MV-4-11 (cell line): ENCODE results near the gene APOA4.
"Not testable (repeated sequence)": the region's sequence is repeated elsewhere in the genome, so short reads cannot be mapped to it uniquely, and the experiment has no call there.

Experiments
- DNase-seq: peaks from one replicate; lab custom pipeline; 2025; lab: John Stamatoyannopoulos, UW

APOA4 gene

DNA sequence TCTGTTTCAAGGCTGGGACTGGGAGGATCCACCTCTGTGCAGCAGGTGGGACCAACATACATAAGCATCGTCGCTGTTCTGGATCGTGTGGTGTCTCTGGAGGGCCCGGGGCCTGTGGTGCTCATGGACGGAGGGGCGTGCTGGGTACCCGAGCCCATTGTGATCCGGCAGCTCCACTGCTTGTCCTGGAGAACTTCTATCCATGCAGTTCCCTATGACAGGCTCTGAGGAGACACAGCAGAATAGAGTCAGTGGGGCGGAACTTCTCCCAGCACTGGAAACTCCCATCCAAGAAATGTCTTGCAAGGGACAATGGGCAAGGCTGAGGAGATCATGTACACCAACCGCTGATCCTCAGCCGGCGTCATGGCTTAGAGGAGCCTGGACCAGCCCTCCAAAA, 26.0 kb upstream of the APOA4 start:
- DNase-seq = no peak

DNA sequence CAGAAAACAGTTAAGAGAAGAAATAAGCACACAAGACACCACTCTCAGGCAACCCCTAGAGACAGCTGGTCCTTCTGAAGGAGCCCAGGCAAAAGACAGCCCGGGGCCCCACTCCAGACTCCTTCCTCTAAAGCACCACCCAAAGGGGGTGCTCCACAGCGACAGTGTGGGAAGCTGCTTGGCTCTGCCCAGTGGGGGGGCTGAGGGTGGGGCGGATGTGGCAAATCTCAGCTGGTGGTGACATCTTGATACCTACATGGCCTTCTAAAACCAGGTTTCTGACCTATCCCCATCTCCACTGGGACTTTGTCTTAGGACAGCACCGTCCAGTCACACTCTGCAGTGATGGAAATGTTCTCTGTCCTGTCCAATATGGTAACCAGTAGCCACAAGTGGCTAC, 24.5 kb upstream of the APOA4 start:
- no peak for DNase-seq

DNA sequence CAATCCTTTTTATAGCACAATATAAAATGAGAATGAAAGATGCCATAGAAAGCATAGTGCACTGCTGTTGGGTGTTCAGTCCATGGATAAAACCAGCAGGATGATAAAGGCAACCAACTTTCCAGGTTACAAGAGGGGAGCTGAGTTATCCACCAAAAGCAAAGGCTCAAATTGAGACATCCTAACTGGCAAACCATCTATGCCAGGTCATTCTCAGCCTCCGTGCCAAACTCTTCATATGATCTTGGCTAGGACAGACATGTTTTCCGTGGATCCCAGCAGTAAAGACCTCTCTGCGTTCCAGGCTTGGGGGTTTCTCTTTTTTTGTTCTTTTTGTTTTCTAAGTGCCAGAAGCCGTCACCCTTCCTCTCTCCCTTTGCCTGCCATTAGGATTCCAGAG, 21.6 kb upstream of the APOA4 start:
- no peak for DNase-seq

DNA sequence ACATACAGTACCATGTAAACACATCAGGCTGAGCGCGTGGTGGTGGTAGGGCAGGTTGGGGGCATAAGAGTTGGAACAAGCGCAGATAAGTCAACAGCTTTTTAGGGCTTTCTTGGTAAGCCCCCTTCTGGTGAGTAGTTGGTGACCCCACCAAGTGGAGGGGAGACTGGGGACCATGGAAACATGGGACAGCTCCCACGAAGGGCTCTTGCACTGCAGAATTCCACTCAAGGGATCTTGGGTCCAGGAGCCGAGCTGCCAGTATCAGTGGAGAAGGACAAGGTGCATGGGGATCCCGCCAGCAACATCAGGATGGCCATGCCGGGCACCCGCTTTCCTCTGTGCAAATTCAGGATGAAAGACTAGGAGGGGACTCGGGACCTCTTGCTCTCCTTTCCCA, 20.6 kb upstream of the APOA4 start:
- DNase-seq = no peak

DNA sequence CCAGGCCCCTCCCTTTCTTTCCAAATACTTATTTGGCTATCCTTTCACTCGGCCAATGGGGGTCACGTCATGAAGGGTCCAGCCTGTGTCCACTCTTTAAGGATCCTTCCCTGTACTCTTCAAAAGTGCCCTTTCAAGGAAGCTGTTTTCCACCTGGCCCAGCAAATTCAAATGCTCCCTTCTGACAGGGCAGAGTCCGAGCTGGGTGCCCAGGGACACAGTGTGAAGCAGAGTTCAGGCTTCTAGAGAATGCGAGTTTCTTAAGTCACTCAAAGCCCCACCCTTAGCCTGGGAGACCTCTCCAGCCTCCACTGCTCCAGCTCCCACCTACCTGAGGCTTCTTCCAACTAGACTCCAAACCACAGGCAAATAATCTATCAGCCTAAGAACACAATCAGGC, 19.8 kb upstream of the APOA4 start:
- DNase-seq = no peak

DNA sequence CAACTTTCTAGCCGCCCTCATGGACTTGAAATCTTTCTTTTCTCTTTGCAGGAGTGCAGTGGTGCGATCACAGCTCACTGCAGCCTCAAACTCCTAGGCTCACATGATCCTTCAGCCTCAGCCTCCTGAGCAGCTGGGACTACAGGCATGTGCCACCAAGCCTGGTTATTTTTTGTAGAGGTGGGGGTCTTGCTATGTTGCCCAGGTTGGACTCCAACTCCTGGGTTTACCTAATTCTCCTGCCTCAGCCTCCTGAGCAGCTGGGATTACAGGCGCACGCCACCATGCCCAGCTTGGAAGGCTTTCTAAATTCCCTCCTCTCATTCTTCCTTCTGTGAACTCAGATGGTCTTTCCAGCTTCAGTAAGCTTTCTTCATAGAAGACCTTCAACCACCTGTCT, 19.0 kb upstream of the APOA4 start:
- no peak for DNase-seq

DNA sequence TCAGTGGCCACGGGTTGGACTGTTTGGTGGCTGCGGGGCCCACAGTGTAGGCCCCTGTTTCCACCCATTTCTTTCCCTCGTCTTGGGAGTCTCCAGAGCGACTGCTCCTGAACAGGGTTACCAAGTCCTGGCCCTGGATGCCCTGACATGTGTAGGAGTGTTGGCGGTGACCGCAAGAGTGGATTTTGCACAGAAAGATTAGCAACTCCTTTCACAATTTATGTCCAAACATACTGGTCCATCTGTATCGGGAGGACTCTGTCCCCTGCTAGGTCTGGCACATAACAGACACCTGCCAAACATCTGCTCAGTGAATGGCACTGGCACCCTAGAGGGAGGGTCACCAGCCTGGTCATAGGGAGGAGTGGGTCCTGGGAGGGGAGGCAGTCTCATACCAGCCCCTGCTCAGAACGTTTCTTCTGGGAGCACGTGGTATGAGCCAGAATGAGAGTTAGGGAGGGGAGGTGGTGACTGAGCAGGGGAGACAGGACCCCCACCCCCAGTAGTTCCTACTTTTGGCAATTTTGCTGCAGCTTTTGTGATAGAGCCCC, 17.7 kb upstream of the APOA4 start:
- DNase-seq = no peak

DNA sequence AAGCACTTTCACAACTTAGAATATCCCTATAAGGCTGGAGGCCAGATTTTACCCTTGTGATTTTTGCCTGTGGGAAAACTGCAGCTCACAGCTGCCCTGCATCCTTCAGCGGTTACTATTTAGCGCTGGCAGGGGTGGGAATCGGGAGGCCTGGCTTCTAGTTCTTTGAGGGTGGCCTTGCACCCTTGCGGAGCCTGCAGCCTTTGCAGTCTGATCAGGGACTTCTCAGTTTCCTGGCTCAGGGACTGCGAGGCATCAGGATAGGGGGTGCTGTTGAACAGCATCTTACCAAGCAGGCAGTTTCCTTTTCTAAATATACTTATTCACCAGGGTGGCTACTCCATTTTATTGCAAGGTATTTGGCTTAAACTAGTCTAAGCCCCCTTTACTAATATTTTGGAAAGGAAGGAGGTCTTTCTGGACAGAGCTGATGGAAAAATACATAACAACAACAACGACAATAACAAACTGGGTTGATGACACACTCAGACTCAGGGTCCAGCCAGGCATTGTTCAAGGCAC, 17.2 kb upstream of the APOA4 start:
- peak; percentile 15 for DNase-seq

DNA sequence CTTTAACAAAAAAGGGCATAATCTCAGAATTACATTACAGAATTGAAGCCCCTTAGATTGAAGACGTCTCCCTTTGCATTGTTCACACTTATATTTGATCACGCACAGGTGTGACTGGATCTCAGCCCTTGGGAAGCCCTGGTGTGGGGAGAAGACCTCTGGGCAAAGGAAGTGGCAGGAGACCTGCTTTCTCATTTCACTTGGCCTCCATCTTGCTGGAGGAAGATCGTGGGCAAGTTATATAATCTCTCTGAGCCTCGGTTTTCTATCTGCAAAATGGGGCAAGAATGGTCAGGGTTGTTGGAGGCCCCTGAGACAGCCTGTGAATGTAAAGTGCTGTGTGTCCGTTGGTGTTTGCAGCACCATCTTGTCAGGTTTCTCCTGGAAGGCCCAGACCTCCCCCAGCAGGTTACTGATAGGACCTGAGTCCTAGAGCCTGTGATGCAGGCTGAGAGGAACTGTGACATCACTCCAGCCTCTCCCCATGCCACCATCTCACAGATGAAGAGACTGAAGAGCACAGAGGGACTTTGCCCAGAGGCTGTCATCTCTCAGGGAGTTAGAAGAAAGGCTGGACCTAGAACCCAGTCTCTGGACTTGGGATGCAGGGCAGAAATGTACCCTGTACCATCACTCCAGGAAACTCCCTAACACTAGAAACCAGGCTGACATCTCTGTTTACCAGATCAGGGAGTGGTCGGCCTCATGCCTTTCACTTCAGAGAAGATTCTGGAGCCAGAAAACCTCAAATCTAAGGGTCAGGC, 15.4 kb upstream of the APOA4 start:
- no peak for DNase-seq

DNA sequence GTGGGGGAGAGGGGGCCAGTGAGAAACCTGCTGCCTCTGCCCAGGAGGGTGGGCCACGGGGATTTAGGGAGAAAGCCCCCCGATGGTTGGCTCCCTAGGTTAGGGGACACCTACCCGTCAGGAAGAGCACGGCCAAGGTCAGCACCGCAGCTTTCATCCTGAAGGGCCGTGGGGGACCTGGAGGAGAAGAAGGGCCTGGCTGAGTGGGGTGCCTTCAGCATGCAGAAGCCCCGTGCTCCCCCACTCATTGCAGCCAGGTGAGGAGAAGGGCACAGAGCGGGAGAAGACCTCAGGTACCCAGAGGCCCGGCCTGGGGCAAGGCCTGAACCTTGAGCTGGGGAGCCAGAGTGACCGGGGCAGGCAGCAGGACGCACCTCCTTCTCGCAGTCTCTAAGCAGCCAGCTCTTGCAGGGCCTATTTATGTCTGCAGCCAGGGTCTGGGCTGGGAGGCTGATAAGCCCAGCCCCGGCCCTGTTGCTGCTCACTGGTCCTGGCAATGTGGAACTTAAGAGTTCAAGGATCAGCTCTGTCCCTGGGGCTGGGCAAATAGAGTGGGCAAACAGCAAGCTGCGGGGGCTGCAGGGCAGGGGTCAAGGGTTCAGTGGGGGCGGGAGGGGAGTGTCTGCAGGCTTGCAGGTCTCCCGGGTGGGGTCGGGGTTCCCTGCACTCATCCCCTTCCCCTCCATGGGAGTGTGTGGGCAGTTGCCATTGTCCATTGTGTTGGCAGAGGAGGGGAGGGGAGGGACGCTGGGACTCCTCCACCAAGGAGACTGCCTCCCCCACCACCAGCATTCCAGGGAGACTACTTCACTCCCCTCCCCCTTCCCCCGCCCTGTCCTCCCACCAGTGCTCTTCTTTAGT, 14.4 kb upstream of the APOA4 start, which contains the start of gene APOA1:
Gene APOA1 (minus strand): TSS at position 392 of the 861 bp plus-strand sequence. CDS start 235 bp downstream, at position 157.
- no peak for DNase-seq

DNA sequence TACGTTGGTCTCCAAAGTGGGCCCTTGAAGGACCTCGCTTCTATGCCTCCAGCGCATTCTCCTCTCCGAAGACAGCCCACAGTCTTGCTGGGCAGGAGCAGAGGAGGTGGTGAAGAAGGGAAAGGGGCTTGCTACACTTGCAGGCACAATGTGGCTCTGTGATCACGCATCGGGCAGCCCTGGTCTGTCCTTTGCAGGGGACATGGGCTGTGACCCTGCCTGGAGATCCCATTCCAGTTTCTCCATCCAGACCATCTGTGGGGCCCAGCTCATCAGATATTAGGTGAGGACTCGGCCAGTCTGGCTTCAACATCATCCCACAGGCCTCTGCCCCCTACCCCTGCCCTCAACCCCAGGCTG, 13.5 kb upstream of the APOA4 start:
- DNase-seq = no peak

DNA sequence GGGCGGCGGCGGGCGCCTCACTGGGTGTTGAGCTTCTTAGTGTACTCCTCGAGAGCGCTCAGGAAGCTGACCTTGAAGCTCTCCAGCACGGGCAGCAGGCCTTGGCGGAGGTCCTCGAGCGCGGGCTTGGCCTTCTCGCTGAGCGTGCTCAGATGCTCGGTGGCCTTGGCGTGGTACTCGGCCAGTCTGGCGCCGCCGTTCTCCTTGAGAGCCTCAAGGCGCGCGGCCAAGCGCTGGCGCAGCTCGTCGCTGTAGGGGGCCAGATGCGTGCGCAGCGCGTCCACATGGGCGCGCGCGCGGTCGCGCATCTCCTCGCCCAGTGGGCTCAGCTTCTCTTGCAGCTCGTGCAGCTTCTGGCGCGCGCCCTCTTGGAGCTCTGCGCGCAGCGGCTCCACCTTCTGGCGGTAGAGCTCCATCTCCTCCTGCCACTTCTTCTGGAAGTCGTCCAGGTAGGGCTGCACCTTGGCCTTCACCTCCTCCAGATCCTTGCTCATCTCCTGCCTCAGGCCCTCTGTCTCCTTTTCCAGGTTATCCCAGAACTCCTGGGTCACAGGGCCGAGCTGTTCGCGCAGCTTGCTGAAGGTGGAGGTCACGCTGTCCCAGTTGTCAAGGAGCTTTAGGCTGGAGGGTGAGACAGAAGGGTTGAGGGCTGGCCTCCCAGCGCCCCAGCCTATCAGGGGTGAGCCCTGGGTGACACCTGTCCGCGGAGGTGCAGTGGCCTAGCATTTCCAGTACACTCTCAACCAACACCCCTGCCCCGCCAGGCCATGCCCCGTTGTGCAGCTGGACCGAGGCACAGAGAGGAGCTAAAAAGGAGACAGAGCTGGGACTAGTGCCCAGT, 12.9 kb upstream of the APOA4 start:
- peak; percentile 91 for DNase-seq

DNA sequence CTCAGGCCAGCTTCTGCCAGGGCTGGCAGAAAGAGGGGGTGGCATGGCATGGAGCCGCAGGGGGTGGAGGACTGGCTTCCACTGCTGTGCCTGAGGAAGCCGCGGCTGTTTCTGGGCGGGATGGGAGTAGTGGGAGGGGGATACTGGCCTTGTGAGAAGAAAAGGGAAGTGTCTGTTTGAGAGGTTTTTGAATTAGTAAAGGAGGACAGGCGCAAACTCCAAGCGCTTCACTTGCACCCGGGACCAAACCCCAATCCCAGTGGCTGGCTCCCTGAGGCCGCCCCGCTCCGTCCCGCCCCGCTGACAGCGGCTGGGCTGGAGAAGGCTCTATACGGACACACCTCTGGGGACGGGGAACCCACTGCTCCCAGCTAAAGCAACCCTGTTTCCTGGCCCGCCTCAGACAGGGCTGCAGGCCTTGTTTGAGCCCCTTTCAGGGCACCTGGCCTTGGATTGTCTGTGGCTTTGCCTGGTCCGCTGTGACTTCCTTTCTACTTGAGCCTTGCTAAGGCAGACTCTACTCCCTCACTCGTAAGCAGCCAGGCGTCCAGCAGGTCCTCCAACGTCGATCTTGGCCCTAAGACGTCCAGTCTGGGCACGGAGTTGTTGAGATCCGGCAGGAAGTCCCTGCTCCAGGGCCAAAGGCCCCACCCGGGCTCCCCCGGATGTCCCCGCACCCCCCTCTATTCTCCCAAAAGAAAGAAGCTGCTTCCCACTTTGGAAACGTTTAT, 12.1 kb upstream of the APOA4 start:
- peak; percentile 78 for DNase-seq

DNA sequence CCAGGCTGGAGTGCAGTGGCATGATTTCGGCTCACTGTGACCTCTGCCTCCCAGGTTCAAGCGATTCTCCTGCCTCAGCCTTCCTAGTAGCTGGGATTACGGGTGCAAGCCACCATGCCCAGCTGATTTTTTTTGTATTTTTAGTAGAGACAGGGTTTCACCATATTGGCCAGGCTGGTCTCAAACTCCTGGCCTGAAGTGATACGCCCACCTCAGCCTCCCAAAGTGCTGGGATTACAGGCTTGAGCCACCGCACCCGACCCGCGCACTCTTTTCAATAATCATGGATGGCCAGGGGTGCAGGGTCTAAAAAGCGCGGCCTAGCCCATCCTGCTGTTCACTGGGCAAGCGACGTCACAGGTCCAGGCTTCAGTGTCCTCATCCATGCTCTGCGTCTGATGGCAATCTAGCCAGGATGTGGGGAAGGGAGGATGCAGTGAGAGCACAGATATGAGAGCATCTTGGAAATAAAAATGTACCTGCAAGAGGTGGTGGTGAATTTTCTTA, 11.5 kb upstream of the APOA4 start:
- DNase-seq = not testable (repeated sequence)

DNA sequence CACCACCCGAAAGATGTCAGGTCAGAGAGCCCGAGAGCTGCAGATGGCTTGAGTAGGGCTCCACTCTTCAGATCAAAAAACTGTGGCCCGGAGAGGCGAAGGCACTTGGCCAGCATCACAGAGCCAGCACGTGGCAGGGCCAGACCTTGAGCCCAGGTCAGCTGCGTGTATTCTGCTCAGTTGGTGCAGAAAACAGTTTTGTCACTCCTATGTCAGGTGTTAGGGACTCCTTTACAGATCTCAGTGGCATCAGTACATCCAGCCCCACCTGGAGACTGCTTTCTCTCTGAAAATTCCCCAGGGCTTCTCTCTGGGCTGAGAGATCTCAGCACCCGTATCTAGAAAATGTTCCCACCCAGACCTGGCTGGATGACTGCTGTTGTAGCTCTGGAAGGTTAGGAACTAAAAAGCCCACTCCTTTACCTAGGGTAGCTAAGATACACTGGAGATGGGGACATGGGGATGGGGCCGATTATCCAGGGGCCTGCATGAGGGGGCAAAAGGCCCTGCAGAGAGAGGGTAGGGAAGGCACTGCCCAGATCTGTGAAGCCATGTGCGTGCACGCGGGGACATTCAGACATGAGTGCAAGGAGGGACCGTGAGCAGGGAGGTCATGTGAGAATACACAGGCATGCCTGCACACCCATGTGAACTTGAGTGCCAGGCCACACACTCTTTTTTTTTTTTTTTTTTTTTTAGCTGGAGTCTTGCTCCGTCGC, 10.9 kb upstream of the APOA4 start:
- DNase-seq = no peak

DNA sequence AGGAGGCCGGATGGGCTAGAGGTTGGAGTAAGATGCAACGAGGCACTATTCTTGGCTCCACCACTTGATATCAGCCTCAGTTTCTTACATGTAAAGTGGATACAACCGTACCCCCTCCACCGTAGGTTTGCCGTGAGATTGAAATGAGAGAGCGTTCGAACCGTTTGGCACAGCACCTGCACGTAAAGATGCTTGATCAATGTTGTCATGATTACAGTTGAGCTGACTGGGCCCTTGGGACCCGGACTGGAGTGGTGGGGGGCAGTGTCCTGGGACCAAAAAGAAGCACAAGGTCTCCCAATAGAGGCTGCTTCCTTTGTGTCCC, 10.3 kb upstream of the APOA4 start:
- no peak for DNase-seq

DNA sequence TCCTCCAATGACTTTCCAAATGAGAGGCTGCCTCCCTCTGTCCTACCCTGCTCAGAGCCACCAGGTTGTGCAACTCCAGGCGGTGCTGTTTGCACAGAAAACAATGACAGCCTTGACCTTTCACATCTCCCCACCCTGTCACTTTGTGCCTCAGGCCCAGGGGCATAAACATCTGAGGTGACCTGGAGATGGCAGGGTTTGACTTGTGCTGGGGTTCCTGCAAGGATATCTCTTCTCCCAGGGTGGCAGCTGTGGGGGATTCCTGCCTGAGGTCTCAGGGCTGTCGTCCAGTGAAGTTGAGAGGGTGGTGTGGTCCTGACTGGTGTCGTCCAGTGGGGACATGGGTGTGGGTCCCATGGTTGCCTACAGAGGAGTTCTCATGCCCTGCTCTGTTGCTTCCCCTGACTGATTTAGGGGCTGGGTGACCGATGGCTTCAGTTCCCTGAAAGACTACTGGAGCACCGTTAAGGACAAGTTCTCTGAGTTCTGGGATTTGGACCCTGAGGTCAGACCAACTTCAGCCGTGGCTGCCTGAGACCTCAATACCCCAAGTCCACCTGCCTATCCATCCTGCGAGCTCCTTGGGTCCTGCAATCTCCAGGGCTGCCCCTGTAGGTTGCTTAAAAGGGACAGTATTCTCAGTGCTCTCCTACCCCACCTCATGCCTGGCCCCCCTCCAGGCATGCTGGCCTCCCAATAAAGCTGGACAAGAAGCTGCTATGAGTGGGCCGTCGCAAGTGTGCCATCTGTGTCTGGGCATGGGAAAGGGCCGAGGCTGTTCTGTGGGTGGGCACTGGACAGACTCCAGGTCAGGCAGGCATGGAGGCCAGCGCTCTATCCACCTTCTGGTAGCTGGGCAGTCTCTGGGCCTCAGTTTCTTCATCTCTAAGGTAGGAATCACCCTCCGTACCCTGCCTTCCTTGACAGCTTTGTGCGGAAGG, 9.5 kb upstream of the APOA4 start:
- no peak for DNase-seq

DNA sequence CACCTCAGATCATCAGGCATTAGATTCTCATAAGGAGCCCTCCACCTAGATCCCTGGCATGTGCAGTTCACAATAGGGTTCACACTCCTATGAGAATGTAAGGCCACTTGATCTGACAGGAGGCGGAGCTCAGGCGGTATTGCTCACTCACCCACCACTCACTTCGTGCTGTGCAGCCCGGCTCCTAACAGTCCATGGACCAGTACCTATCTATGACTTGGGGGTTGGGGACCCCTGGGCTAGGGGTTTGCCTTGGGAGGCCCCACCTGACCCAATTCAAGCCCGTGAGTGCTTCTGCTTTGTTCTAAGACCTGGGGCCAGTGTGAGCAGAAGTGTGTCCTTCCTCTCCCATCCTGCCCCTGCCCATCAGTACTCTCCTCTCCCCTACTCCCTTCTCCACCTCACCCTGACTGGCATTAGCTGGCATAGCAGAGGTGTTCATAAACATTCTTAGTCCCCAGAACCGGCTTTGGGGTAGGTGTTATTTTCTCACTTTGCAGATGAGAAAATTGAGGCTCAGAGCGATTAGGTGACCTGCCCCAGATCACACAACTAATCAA, 8.8 kb upstream of the APOA4 start:
- DNase-seq = no peak
